ENCODE data around the gene PARL.

PARL gene

DNA sequence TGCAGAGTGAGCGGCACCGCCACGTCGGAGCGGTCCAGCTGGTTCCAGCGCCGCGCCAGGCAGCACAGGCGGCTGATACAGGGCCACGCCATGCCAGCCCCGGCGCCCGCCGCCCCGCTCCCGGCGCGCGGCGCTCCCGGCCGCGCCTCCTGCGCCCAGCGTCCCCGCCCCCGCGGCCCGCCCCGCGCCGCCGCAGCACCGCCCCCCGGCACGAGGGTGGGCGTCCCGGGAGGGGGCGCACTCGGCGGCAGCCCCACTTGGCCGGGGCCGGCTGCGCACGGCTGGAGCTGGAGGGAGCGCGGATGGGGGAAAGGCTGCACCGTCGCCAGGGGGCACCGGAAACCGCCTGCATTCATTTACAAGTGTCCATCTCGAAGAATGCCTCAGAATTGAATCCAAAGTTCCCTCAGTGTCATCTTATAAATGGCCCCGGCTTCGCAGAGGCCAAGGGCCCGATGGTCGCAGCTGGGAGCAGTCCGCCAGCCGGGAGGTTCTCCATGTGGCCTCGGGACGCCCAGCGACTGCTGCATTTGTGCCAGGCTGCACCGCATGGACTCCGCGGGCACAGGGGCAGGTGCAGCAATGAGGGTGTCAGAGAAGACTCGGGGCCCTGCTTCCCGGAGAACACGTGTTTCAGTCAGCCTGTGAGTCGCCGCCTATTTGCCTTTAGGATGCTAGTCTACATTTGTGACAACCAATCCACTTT is 59.1 kb downstream of the PARL start, which contains the start of gene MAP6D1:
TSS of gene MAP6D1 (minus strand) at position 122 of the 706 bp plus-strand sequence. CDS start at position 92, 30 bp downstream.
- DNase-seq (ENCODE audit: low spot score), result peak; percentile 68
- H3K4me3 ChIP-seq (ENCODE audit: low read length in 2 of 2), result peak within 1 kb of the TSS; percentile 64 to 93
- no peak within 1 kb of the TSS for H2AK5ac ChIP-seq (ENCODE audit: low read depth, low read length)
- peaks cover 2 to 29% of the 10 kb centered on the region in 2 donors for H3K36me3 ChIP-seq (replicated peaks in 1 of 2; ENCODE audit: control insufficient read depth in 2 of 2, insufficient read depth in 2 of 2, low read length in 2 of 2)
- no peaks in the 10 kb centered on the region for H3K79me1 ChIP-seq (ENCODE audit: low read depth, low read length)
- H2BK15ac ChIP-seq (ENCODE audit: low read length), result peak within 1 kb of the TSS; percentile 81
- peak within 1 kb of the TSS; percentile 98 for H3K4me2 ChIP-seq (ENCODE audit: insufficient read depth, low read length, poor library complexity, severe bottlenecking)
- H3K9me3 ChIP-seq (replicated peaks in 1 of 2; ENCODE audit: control insufficient read depth in 2 of 2, insufficient read depth in 1 of 2, low read depth in 1 of 2, low read length in 2 of 2), result no peaks in the 10 kb centered on the region
- WGBS, 2 donors (ENCODE audit: extremely low coverage in 2 of 2, insufficient read length in 2 of 2, insufficient replicate concordance in 1 of 2), result no CpG with 5 or more reads among the region's 69 CpGs
- peak within 1 kb of the TSS; percentile 22 for H2BK12ac ChIP-seq (ENCODE audit: low read length)
- H2BK120ac ChIP-seq (ENCODE audit: low read depth, low read length), result no peak within 1 kb of the TSS
- no peak within 1 kb of the TSS for H3K27ac ChIP-seq (replicated peaks; ENCODE audit: low read length)
- H2BK5ac ChIP-seq (ENCODE audit: low read length), result peak within 1 kb of the TSS; percentile 24
- no peak within 1 kb of the TSS for H4K8ac ChIP-seq (ENCODE audit: low read depth, low read length)
- H3K23ac ChIP-seq (ENCODE audit: low read depth, low read length, poor library complexity), result peak within 1 kb of the TSS; percentile 98
- H3K27me3 ChIP-seq (ENCODE audit: control insufficient read depth in 3 of 3, insufficient read depth in 3 of 3, low read depth in 1 of 3, low read length in 3 of 3), result peaks cover 0 to 3% (median 0%) of the 10 kb centered on the region in 3 experiments
- H3K9ac ChIP-seq (ENCODE audit: low read depth, low read length, poor library complexity), result peak within 1 kb of the TSS; percentile 95
- peak within 1 kb of the TSS; percentile 93 for H2AFZ ChIP-seq (ENCODE audit: low read length)
- H3K4me1 ChIP-seq (ENCODE audit: control insufficient read depth in 2 of 2, insufficient read depth in 1 of 2, low read depth in 1 of 2, low read length in 2 of 2), result peaks cover 4 to 6% of the 10 kb centered on the region in 2 donors
- no peak within 1 kb of the TSS for H4K91ac ChIP-seq (ENCODE audit: low read depth, low read length, poor library complexity)
- no peak within 1 kb of the TSS for H3K14ac ChIP-seq (ENCODE audit: low read length)
- no peak within 1 kb of the TSS for H3K4ac ChIP-seq (ENCODE audit: low read length)
- H3K18ac ChIP-seq (ENCODE audit: low read length), result peak within 1 kb of the TSS; percentile 88

DNA sequence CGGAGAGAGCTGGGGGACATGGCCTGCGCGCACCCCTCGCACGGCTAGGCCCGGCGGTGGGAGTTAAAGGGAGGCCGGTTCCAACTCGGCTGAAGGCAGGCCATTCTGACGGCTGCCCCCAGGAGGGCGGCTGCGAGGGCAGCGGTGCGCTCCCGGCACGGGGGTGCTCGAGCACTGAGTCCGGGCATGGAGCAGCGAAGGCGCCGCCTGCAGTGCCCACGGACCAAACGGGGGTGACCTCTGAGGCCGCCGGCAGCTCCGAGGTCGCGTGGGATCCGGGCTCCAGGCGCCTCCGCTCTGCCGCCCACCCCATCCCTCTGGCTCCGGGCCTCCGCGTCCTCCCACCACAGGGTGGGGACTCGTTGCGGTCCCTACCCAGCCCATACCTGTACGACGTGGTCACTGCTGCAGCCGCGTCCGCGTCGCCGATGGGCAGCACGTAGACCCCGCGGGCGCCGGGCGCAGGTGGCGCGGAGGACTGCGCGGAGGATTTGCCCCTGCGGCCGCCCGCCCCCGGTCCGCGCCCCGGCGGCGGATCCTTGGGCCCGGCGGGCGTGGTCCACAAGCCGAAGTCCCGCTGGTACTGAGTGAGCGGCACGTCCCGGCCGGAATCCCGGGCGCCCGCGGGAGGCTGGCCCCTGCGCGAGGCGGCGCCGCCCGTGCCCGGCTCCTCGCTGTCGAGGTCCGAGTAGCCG is 59.8 kb downstream of the PARL start:
- Histone ChIP-seq H2BK120ac (ENCODE audit: low read depth, low read length) (no peak overlapping the region), H3K4me3 (ENCODE audit: low read length in 2 of 2) (peak overlapping the region; percentile 64 to 93), H3K9me3 (replicated peaks in 1 of 2; ENCODE audit: control insufficient read depth in 2 of 2, insufficient read depth in 1 of 2, low read depth in 1 of 2, low read length in 2 of 2) (no peaks in the 10 kb centered on the region), H4K8ac (ENCODE audit: low read depth, low read length) (no peak overlapping the region), H3K4ac (ENCODE audit: low read length) (no peak overlapping the region), H2AK5ac (ENCODE audit: low read depth, low read length) (no peak overlapping the region), H3K79me1 (ENCODE audit: low read depth, low read length) (no peaks in the 10 kb centered on the region), H4K91ac (ENCODE audit: low read depth, low read length, poor library complexity) (no peak overlapping the region), H2BK5ac (ENCODE audit: low read length) (peak overlapping the region; percentile 24), H3K23ac (ENCODE audit: low read depth, low read length, poor library complexity) (peak overlapping the region; percentile 98), H2BK15ac (ENCODE audit: low read length) (peak overlapping the region; percentile 81), H3K14ac (ENCODE audit: low read length) (no peak overlapping the region), H3K36me3 (replicated peaks in 1 of 2; ENCODE audit: control insufficient read depth in 2 of 2, insufficient read depth in 2 of 2, low read length in 2 of 2) (peaks cover 2 to 22% of the 10 kb centered on the region in 2 donors), H3K27ac (replicated peaks; ENCODE audit: low read length) (no peak overlapping the region), H3K27me3 (ENCODE audit: control insufficient read depth in 3 of 3, insufficient read depth in 3 of 3, low read depth in 1 of 3, low read length in 3 of 3) (peaks cover 0 to 3% (median 0%) of the 10 kb centered on the region in 3 experiments), H3K4me2 (ENCODE audit: insufficient read depth, low read length, poor library complexity, severe bottlenecking) (peak overlapping the region; percentile 98), H3K4me1 (ENCODE audit: control insufficient read depth in 2 of 2, insufficient read depth in 1 of 2, low read depth in 1 of 2, low read length in 2 of 2) (peaks cover 4 to 6% of the 10 kb centered on the region in 2 donors), H3K18ac (ENCODE audit: low read length) (peak overlapping the region; percentile 88), H2AFZ (ENCODE audit: low read length) (peak overlapping the region; percentile 93), H3K9ac (ENCODE audit: low read depth, low read length, poor library complexity) (peak overlapping the region; percentile 95), H2BK12ac (ENCODE audit: low read length) (peak overlapping the region; percentile 22)
- WGBS, 2 donors (ENCODE audit: extremely low coverage in 2 of 2, insufficient read length in 2 of 2, insufficient replicate concordance in 1 of 2), result no CpG with 5 or more reads among the region's 88 CpGs
- no peak for DNase-seq (ENCODE audit: low spot score)

DNA sequence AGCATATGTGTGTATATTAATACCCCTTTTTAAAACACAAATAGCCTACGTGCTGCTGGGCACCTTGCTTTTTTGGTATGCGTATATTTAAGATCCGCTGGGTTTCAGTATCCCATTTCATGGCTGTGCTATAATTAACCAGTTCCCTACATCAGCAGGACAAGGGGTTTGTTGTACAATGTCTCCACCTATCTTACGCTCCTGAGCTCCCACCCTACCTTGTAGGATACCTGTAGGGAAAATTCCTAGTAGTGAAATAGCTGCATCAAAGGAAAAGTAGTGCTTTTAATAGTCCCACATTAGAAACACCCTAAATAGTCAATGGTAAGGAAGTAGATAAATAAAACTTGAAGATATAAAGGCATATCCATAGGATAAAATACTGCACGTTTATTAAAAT is 60.7 kb downstream of the PARL start:
- Histone ChIP-seq H4K8ac (ENCODE audit: low read depth, low read length) (no peak overlapping the region), H3K14ac (ENCODE audit: low read length) (no peak overlapping the region), H3K23ac (ENCODE audit: low read depth, low read length, poor library complexity) (no peak overlapping the region), H2AFZ (ENCODE audit: low read length) (no peak overlapping the region), H2BK5ac (ENCODE audit: low read length) (no peak overlapping the region), H3K4me1 (ENCODE audit: control insufficient read depth in 2 of 2, insufficient read depth in 1 of 2, low read depth in 1 of 2, low read length in 2 of 2) (peaks cover 4 to 7% of the 10 kb centered on the region in 2 donors), H3K79me1 (ENCODE audit: low read depth, low read length) (no peaks in the 10 kb centered on the region), H3K4me3 (ENCODE audit: low read length in 2 of 2) (peak overlapping the region in 1 of 2 donors; percentile 64), H3K4me2 (ENCODE audit: insufficient read depth, low read length, poor library complexity, severe bottlenecking) (no peak overlapping the region), H3K9me3 (replicated peaks in 1 of 2; ENCODE audit: control insufficient read depth in 2 of 2, insufficient read depth in 1 of 2, low read depth in 1 of 2, low read length in 2 of 2) (no peaks in the 10 kb centered on the region), H3K4ac (ENCODE audit: low read length) (no peak overlapping the region), H2BK15ac (ENCODE audit: low read length) (no peak overlapping the region), H3K9ac (ENCODE audit: low read depth, low read length, poor library complexity) (no peak overlapping the region), H2BK12ac (ENCODE audit: low read length) (no peak overlapping the region), H3K27ac (replicated peaks; ENCODE audit: low read length) (no peak overlapping the region), H2AK5ac (ENCODE audit: low read depth, low read length) (no peak overlapping the region), H3K18ac (ENCODE audit: low read length) (no peak overlapping the region), H4K91ac (ENCODE audit: low read depth, low read length, poor library complexity) (no peak overlapping the region), H2BK120ac (ENCODE audit: low read depth, low read length) (no peak overlapping the region), H3K27me3 (ENCODE audit: control insufficient read depth in 3 of 3, insufficient read depth in 3 of 3, low read depth in 1 of 3, low read length in 3 of 3) (peaks cover 0 to 3% (median 0%) of the 10 kb centered on the region in 3 experiments), H3K36me3 (replicated peaks in 1 of 2; ENCODE audit: control insufficient read depth in 2 of 2, insufficient read depth in 2 of 2, low read length in 2 of 2) (peaks cover 0 to 13% of the 10 kb centered on the region in 2 donors)
- DNase-seq (ENCODE audit: low spot score), result no peak
- no CpG with 5 or more reads among the region's 5 CpGs for WGBS, 2 donors (ENCODE audit: extremely low coverage in 2 of 2, insufficient read length in 2 of 2, insufficient replicate concordance in 1 of 2)

DNA sequence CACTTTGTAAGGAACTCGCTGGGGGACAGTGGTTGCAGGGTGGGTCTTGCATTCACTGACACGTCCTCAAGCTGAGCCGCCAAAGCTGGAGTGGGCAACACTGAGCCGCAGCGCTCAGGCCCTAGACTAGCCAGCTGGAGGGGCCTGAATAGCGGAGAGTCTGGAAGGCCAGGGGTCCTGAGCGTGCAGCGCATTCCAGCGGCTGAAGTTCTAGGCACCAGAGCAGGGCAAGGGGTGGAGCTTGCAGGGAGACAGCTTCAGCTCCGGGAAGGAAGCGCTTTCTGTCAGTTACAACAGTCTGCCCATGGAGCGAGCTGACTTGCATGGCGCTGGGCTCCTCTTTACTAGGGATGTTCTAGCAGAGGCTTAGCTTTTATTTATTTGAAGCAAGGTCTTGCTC is 62.0 kb downstream of the PARL start:
- Histone ChIP-seq H3K9me3 (replicated peaks in 1 of 2; ENCODE audit: control insufficient read depth in 2 of 2, insufficient read depth in 1 of 2, low read depth in 1 of 2, low read length in 2 of 2) (no peaks in the 10 kb centered on the region), H3K4ac (ENCODE audit: low read length) (no peak overlapping the region), H3K36me3 (replicated peaks in 1 of 2; ENCODE audit: control insufficient read depth in 2 of 2, insufficient read depth in 2 of 2, low read length in 2 of 2) (peaks cover 0 to 2% of the 10 kb centered on the region in 2 donors), H3K14ac (ENCODE audit: low read length) (no peak overlapping the region), H4K91ac (ENCODE audit: low read depth, low read length, poor library complexity) (no peak overlapping the region), H3K4me1 (ENCODE audit: control insufficient read depth in 2 of 2, insufficient read depth in 1 of 2, low read depth in 1 of 2, low read length in 2 of 2) (peaks cover 4 to 7% of the 10 kb centered on the region in 2 donors), H4K8ac (ENCODE audit: low read depth, low read length) (no peak overlapping the region), H3K4me2 (ENCODE audit: insufficient read depth, low read length, poor library complexity, severe bottlenecking) (peak overlapping the region; percentile 19), H3K4me3 (ENCODE audit: low read length in 2 of 2) (no peak overlapping the region), H3K18ac (ENCODE audit: low read length) (peak overlapping the region; percentile 80), H2BK5ac (ENCODE audit: low read length) (no peak overlapping the region), H3K9ac (ENCODE audit: low read depth, low read length, poor library complexity) (no peak overlapping the region), H3K79me1 (ENCODE audit: low read depth, low read length) (no peaks in the 10 kb centered on the region), H3K27ac (replicated peaks; ENCODE audit: low read length) (no peak overlapping the region), H3K23ac (ENCODE audit: low read depth, low read length, poor library complexity) (no peak overlapping the region), H2BK120ac (ENCODE audit: low read depth, low read length) (no peak overlapping the region), H2BK12ac (ENCODE audit: low read length) (no peak overlapping the region), H2AK5ac (ENCODE audit: low read depth, low read length) (peak overlapping the region; percentile 35), H2BK15ac (ENCODE audit: low read length) (no peak overlapping the region), H3K27me3 (ENCODE audit: control insufficient read depth in 3 of 3, insufficient read depth in 3 of 3, low read depth in 1 of 3, low read length in 3 of 3) (peaks cover 0 to 3% (median 0%) of the 10 kb centered on the region in 3 experiments), H2AFZ (ENCODE audit: low read length) (peak overlapping the region; percentile 6)
- peak; percentile 41 for DNase-seq (ENCODE audit: low spot score)
- WGBS, 2 donors (ENCODE audit: extremely low coverage in 2 of 2, insufficient read length in 2 of 2, insufficient replicate concordance in 1 of 2), result no CpG with 5 or more reads among the region's 13 CpGs
